ENCODE results near the gene KLHL5.

KLHL5 gene

DNA sequence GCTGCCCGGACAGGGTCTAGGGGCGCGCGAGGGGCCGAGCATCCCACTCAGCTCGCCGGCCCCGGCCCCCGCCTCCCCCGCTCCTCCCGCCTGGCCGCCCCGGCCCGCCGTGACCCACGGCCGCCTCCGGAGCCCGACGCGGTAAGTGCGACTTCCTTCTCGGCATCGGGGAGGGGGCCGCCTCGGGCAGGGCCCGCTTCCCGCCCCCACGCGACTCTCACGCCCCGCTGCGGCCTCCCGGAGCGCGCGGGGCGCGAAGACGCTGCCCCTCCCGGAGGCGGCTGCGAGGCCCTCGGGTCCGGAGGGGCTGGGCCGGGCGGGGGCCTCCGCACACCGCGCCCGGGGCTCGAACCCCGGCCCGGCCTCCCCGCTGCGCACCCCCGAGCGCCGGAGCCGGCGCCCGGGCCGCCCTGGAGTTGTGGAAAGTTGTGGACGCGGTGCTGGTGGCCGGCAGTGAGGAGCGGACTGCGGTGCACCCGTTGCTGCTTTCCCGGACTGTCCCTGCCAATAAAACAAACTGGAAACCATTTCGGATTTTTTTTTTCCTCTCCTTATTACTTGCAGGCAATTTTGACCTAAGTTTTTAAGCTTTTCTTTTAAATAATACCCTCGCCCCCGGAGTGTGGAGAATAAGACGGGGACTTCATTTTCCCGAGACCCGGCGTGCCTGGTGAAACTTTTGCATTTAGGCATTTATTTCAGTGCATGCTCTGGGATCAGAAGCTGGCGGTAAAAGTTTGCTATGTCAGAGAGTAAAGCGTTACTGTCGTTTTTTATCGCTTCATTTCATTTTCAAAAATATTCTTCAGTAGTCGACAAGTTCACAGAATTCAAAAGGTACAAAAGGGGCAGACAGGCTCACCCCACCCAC lies 16.8 kb upstream of the KLHL5 start:
- Histone ChIP-seq H3K4me2 (ENCODE audit: insufficient read depth, low read length) (peak overlapping the region; percentile 73), H3K4me1 (ENCODE audit: insufficient read depth, low read length) (peaks cover 42% of the 10 kb centered on the region), H3K36me3 (ENCODE audit: insufficient read depth, low read length) (peaks cover 2% of the 10 kb centered on the region; the same call in 1 of the 2 replicates), H3K27ac (ENCODE audit: low read length) (peak overlapping the region; percentile 11; the same call in 1 of the 2 replicates), H2AFZ (ENCODE audit: low read depth, low read length) (peak overlapping the region; percentile 83), H3K4me3 (ENCODE audit: low read depth in 1 of 2, low read length in 2 of 2) (peak overlapping the region; percentile 32 to 64; a peak in 3 of 4 replicates), H4K20me1 (ENCODE audit: insufficient read depth, low read length) (no peaks in the 10 kb centered on the region; the same call in 1 of the 2 replicates), H3K9me3 (ENCODE audit: insufficient read depth, low read length, severe bottlenecking) (no peaks in the 10 kb centered on the region), H3K79me2 (ENCODE audit: insufficient read depth, low read length) (peaks cover 17% of the 10 kb centered on the region), H3K27me3 (ENCODE audit: insufficient read depth, low read length, poor library complexity) (no peaks in the 10 kb centered on the region), H3K9ac (ENCODE audit: low read depth, low read length) (peak overlapping the region; percentile 78)
- ATAC-seq (ENCODE audit: insufficient read depth, low read depth) (peak; percentile 28), DNase-seq (peak; percentile 40)
- TF ChIP-seq EZH2 (IDR thresholded peaks at IDR 0.05; ENCODE audit: borderline replicate concordance, low read depth, low read length, severe bottlenecking), result no peak
- TF ChIP-seq, protein P1, sequence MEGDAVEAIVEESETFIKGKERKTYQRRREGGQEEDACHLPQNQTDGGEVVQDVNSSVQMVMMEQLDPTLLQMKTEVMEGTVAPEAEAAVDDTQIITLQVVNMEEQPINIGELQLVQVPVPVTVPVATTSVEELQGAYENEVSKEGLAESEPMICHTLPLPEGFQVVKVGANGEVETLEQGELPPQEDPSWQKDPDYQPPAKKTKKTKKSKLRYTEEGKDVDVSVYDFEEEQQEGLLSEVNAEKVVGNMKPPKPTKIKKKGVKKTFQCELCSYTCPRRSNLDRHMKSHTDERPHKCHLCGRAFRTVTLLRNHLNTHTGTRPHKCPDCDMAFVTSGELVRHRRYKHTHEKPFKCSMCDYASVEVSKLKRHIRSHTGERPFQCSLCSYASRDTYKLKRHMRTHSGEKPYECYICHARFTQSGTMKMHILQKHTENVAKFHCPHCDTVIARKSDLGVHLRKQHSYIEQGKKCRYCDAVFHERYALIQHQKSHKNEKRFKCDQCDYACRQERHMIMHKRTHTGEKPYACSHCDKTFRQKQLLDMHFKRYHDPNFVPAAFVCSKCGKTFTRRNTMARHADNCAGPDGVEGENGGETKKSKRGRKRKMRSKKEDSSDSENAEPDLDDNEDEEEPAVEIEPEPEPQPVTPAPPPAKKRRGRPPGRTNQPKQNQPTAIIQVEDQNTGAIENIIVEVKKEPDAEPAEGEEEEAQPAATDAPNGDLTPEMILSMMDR (IDR thresholded peaks at IDR 0.05; ENCODE audit: borderline replicate concordance, extremely low read depth, low read length, poor library complexity, severe bottlenecking), result no peak

DNA sequence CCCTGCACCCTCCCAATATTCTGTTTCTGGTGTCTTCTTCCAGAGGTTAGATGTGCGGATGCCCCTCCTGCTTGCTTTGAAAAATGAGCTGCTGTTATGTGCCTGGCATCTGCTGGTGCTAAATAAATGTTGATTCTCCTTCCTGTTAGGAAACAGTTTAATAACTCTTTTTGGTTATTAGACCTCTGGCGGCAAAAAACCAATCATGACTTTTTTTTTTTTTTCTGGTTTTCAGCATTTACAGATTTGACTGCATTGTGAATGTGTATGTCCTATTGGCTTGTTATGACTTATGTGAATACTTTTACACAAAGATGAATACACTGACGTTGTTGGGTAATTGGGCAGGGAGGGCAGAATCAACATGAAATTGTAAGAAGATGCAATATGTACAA lies 16.2 kb upstream of the KLHL5 start:
- Histone ChIP-seq H3K9me3 (ENCODE audit: insufficient read depth, low read length, severe bottlenecking) (no peaks in the 10 kb centered on the region), H4K20me1 (ENCODE audit: insufficient read depth, low read length) (no peaks in the 10 kb centered on the region; the same call in 1 of the 2 replicates), H3K4me3 (ENCODE audit: low read depth in 1 of 2, low read length in 2 of 2) (peak overlapping the region in 1 of 2 experiments; percentile 64; a peak in 2 of 4 replicates), H3K4me2 (ENCODE audit: insufficient read depth, low read length) (peak overlapping the region; percentile 73), H3K4me1 (ENCODE audit: insufficient read depth, low read length) (peaks cover 42% of the 10 kb centered on the region), H3K36me3 (ENCODE audit: insufficient read depth, low read length) (peaks cover 2% of the 10 kb centered on the region; the same call in 1 of the 2 replicates), H3K27me3 (ENCODE audit: insufficient read depth, low read length, poor library complexity) (no peaks in the 10 kb centered on the region), H2AFZ (ENCODE audit: low read depth, low read length) (peak overlapping the region; percentile 83), H3K79me2 (ENCODE audit: insufficient read depth, low read length) (peaks cover 17% of the 10 kb centered on the region), H3K9ac (ENCODE audit: low read depth, low read length) (peak overlapping the region; percentile 78; the same call in 1 of the 2 replicates), H3K27ac (ENCODE audit: low read length) (no peak overlapping the region; the same call in 1 of the 2 replicates)
- peak; percentile 43 for DNase-seq
- no peak for TF ChIP-seq EZH2 (IDR thresholded peaks at IDR 0.05; ENCODE audit: borderline replicate concordance, low read depth, low read length, severe bottlenecking)
- TF ChIP-seq, protein P1 (IDR thresholded peaks at IDR 0.05; ENCODE audit: borderline replicate concordance, extremely low read depth, low read length, poor library complexity, severe bottlenecking), result no peak
- peak; percentile 36; the same call in 2 of the 3 replicates for ATAC-seq (ENCODE audit: insufficient read depth, low read depth)

DNA sequence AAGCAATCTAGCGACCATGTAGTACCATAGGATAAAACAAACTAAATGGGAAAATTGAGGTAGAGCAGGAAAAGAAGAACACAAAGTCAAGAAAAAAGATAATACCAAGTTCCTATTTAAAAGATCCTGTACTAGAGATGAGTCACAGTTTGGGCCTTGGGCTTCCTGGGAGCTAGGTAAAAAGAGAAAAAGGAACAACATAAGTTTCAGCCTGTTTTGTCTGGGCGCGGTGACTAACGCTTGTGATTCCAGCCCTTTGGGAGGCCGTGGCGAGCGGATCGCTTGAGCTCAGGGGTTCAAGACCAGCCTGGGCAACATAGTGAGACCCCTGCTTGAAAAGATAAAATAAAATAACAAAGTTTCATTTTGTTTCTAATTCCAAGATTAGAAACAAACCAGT lies 15.8 kb upstream of the KLHL5 start:
- peaks cover 42% of the 10 kb centered on the region for H3K4me1 ChIP-seq (ENCODE audit: insufficient read depth, low read length)
- ATAC-seq (ENCODE audit: insufficient read depth, low read depth) (no peak), DNase-seq (no peak)

More for the DNA sequence above, 15.8 kb upstream of the KLHL5 start:
- no peaks in the 10 kb centered on the region for H3K27me3 ChIP-seq (ENCODE audit: insufficient read depth, low read length, poor library complexity)
- peak overlapping the region; percentile 73 for H3K4me2 ChIP-seq (ENCODE audit: insufficient read depth, low read length)
- 0 out of 2 replicates have a peak overlapping the region, but pooled peaks have one; percentile 78 for H3K9ac ChIP-seq (ENCODE audit: low read depth, low read length)
- TF ChIP-seq, protein P1 (IDR thresholded peaks at IDR 0.05; ENCODE audit: borderline replicate concordance, extremely low read depth, low read length, poor library complexity, severe bottlenecking), result no peak
- TF ChIP-seq EZH2 (IDR thresholded peaks at IDR 0.05; ENCODE audit: borderline replicate concordance, low read depth, low read length, severe bottlenecking), result no peak
- H4K20me1 ChIP-seq (ENCODE audit: insufficient read depth, low read length), result peaks cover 2% of the 10 kb centered on the region; the same call in 1 of the 2 replicates
- H3K9me3 ChIP-seq (ENCODE audit: insufficient read depth, low read length, severe bottlenecking), result no peaks in the 10 kb centered on the region
- peaks cover 17% of the 10 kb centered on the region for H3K79me2 ChIP-seq (ENCODE audit: insufficient read depth, low read length)
- no peak overlapping the region for H2AFZ ChIP-seq (ENCODE audit: low read depth, low read length)
- H3K27ac ChIP-seq (ENCODE audit: low read length), result no peak overlapping the region
- peaks cover 2% of the 10 kb centered on the region; the same call in 1 of the 2 replicates for H3K36me3 ChIP-seq (ENCODE audit: insufficient read depth, low read length)
- H3K4me3 ChIP-seq (ENCODE audit: low read depth in 1 of 2, low read length in 2 of 2), result peak overlapping the region in 1 of 2 experiments; percentile 64; a peak in 1 of 4 replicates

Data from DND-41 (cell line).